DMS79 (cell line): ENCODE data around the gene MAPK8IP2.
"Not testable (repeated sequence)": the region's sequence is repeated elsewhere in the genome, so short reads cannot be mapped to it uniquely, and the experiment has no call there.

Experiments
- DNase-seq: peaks from one replicate; lab custom pipeline; 2025; lab: John Stamatoyannopoulos, UW

MAPK8IP2 gene

GRCh38 chr22:50599816-50600455 is 657 bp upstream of the MAPK8IP2 start:
- DNase-seq = no peak

DNA sequence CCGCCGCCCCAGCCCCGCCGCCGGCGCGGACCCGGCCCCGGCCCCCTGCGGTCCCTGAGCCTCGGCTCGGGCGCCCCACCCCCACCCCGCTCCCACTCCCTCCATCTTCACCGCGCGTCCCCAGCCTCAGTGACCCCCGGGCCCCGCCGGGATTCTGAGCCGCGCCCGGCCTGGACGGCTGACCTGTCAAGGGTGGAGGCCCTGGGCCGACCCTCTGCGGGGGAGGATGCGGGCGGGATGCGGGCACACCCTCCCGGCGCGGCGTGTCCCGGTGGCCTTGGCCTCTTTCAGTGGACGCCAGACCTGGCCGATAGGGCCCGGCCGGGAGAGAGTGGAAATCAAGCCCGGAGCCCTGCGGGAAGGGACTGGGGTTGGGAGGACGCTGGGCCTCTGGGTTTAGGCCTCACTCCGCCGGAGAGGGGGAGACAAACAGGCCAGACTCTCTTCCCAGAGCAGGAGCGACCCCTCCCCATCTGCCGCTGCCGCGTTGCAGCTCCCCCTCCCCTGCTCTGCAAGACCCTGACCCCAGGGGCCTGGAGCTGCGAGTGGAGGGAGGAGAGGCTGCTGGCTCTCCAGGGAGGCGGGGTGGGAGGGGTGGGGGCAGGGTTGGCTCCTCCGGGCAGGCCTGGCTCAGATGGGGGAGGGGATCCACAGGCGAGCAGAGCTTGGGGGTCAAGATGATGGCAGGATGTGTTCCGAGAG is 525 bp downstream of the MAPK8IP2 start:
- DNase-seq = no peak

GRCh38 chr22:50601669-50602337 is 1.2 kb downstream of the MAPK8IP2 start:
- no peak for DNase-seq

DNA sequence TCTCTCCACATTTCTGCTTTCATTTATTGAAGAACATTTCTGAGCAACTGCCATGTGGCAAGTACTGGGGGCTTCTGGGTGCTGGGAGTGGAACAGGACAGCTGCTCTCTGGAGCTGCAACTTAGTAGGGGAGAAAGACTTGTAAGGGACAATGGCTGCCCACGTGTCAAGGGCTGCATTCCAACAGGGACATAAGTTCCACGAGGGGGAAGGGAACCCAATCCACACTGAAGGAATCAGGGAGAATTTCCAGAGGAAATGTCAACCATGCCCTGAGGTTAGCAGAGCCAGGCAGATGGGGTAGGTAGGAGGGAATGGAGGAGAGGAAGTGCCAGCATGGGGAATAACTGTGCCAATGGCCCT is 1.7 kb downstream of the MAPK8IP2 start:
- DNase-seq = no peak

DNA sequence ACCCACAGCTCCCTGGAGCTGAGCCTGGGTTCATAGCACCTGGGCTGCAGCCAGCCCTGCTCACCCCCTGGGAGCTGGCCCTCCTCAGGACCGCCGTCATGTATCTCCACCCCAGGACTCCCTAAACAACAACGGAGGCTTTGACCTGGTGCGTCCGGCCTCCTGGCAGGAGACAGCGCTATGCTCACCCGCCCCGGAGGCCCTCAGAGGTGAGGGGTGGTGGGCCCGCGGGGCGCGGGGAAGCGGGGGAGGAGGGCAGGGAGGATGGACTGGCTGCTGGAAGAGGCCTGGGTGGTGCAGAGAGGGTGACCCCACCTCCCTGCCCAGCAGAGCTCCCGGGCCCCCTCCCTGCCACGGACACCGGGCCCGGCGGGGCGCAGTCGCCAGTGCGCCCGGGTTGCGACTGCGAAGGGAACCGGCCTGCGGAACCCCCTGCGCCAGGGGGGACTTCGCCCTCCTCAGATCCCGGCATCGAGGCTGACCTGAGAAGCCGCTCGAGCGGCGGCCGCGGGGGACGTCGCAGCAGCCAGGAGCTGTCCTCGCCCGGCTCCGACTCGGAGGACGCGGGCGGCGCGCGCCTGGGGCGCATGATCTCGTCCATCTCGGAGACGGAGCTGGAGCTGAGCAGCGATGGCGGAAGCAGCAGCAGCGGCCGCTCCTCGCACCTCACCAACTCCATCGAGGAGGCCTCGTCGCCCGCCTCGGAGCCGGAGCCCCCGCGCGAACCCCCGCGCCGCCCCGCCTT is 3.1 kb downstream of the MAPK8IP2 start:
- no peak for DNase-seq

- no peak for DNase-seq
Measured at GRCh38 chr22:50604256-50605001, 3.8 kb downstream of the MAPK8IP2 start.

GRCh38 chr22:50605002-50605612 is 4.5 kb downstream of the MAPK8IP2 start:
- DNase-seq = no peak

GRCh38 chr22:50605613-50606074 is 5.1 kb downstream of the MAPK8IP2 start:
- DNase-seq = no peak

DNA sequence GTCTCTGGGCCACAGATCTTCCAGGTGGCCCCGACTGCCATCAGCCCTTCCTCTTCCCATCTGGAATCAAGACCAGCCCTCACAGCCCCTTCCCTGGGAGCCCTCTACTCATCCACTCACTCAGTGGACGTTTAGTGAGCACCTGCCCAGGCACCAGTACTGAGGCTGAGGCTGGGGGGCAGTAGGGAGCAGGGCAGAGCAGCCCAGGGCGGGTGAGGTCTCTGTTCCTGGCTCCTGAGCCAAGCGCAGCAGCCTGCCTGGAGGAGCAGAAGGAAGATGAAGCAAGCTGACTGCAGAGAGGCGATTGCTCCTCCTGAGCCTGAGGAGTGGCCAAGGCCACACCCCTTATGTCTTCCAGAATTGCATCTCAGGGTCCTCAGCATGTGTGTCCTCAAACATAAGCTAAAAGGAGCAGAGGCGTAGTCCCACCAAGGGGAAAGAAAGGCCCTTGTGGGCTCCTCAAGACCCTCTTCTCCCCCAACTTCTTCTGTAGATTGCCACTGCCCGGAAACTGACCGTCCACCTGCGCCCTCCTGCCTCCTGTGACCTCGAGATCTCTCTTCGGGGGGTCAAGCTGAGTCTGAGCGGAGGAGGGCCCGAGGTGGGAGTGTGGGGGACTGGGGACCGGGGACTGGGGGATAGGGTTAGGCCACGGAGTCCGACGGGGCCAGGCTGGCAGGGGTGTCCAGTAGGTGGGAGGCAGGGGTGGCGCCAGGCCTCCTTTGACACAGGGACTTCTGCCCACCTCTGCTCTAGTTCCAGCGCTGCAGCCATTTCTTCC is 5.8 kb downstream of the MAPK8IP2 start:
- DNase-seq = no peak

DNA sequence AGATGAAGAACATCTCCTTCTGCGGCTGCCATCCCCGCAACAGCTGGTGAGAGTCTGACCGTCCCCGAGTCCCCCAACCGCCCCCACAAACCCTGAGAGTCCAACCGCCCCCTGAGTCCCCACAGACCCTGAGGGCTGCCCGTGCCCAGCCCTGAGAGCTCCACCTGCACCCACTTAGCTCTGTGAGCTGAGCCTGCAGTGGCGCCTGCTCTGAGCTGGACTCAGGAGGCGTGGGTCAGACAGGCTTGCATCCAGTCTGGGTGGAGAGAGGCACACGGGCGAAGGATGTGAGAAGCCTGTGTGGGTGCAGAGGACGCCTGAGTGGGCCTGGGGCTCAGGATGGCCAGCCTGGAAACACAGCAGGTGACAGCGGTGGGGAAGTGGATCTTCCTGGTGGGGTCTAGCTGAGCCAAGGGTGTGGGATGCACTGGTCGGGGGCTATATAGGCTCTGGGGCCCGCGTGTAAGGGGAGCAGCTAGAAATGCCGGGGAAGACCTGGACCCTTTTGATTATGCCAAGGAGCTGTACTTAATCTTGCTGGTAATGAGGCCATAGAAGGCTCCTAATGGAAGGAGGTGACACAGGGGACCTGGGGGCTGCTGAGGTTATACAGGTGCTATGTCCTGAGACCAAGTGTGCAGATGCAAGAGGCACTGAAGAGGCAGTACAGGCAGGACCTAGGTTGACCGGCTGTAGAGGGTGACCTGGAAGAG is 6.5 kb downstream of the MAPK8IP2 start:
- DNase-seq = no peak

DNA sequence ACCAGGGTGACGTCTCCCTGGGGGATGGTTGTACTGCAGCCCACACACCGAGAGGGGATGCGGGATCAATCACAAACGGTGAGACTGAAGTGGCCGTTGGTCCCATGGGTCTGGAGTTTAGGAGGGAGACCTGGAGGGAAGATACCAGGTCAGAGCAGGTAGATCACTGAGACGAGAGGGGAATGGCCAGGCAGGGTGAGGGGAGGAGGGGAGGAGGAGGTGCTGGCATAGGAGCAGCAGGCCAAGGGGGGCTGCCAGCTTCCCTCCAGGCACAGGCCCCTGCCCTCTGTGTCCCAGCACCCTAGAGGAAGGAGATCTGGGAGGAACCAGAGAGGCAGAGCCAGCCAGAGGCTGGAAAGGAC is 7.0 kb downstream of the MAPK8IP2 start:
- no peak for DNase-seq

DNA sequence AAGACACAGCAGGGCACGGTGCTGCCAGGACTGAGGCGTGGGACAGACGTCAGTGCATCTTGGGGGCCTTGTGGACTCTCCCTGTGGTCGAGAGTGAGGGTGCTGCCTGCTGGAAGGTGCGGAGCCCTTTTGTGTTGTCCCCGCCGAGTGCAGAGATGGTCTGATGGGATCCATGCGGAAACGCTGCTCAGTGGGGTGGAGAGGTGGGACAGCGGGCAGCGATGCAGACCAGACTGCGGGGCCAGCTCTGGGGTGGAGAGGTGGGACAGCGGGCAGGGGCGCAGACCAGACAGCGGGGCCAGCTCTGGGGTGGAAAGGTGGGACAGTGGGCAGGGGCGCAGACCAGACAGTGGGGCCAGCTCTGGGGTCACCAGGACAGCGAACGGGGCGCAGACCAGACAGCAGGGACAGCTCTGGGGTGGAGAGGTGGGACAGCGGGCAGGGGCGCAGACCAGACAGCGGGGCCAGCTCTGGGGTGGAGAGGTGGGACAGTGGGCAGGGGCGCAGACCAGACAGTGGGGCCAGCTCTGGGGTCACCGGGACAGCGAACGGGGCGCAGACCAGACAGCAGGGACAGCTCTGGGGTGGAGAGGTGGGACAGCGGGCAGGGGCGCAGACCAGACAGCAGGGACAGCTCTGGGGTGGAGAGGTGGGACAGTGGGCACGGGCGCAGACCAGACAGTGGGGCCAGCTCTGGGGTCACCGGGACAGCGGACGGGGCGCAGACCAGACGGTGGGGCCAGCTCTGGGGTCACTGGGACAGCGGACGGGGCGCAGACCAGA is 7.7 kb downstream of the MAPK8IP2 start:
- DNase-seq = not testable (repeated sequence)

- no peak for DNase-seq
Measured at GRCh38 chr22:50608996-50609395, 8.4 kb downstream of the MAPK8IP2 start.

DNA sequence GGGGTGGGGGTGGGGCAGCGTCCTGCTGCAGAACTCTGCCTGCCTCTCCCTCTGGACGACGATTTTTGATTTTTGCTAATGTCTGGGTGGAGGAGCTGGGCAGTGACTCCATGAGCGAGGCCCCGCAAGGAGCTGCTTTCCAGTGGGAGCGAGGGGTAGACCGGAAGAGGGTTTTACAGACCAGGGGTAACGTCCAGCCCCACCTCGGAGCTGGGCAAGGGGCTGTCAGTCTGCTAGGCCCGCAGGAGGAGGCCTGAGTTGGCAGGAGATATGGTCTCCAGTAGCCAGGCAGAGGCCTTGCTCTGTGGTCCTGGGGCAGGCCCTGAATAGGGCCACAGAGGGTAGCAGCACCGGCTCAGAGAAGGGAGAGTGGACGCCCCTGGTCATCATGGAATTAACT is 9.0 kb downstream of the MAPK8IP2 start:
- DNase-seq = no peak

DNA sequence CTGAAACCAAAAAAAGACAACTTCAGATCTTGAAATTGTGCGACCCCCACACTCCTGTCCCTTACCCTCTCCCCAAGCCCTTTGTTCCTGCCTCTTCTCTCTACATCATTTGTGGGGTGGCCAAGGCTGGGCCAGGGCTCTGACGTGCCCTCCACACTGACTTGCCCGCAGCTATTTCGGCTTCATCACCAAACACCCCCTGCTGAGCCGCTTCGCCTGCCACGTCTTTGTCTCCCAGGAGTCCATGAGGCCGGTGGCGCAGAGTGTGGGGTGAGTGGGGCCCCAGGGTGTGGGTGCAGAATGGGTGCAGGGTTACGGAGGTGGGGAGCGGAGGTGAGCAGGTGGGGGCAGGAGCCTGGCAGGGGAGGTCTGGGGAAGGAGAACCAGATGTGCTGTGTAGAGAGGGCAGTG is 9.5 kb downstream of the MAPK8IP2 start:
- DNase-seq = no peak

- no peak for DNase-seq
Measured at GRCh38 chr22:50610581-50610980, 10.0 kb downstream of the MAPK8IP2 start.

GRCh38 chr22:50611341-50612060 is 10.9 kb downstream of the MAPK8IP2 start:
- DNase-seq = no peak

DNA sequence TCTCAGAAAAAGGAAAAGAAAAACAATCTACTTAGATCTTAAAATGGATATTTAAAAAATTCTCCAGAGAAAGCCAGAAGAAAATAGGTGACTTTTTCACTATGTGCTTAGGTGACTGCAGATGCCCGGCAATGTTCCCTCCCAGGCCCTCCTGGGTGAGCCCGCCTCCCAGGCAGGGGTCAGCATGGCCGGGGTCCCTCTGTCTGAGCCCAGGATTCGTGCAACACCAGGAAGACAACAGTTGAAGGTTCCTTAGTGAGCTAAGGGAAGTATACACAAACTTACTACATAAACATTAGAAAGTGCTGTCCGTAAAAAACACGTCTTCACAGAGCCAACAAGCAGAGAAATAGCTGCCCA is 11.6 kb downstream of the MAPK8IP2 start:
- DNase-seq = no peak
